GM23338 (cell line): Measurements from ENCODE around the gene CECR2. TPM values are rescaled to one million over a fixed set of nuclear protein-coding genes. Genes with fewer than 3 reads are reported as not detected.
A peak's percentile ranks its signal among the peaks of the same experiment; 100 is the strongest.

ENCODE experiments used
- ATAC-seq: fragments of 200-7000 bp; cut with Tn5 transposase; 3 replicates; pipeline ENCODE4 v1.9.1; 2020
- DNase-seq: peaks from one replicate; pipeline ENCODE4 v3.0.0-alpha.2; 2015; ENCODE audit warnings: low spot score
- H2AFZ ChIP-seq: fragments of 200-600 bp; sonication (generic); 2 replicates; pipeline ENCODE4 v1.8.0; 2016; ENCODE audit warnings: antibody characterized with exemption, mild to moderate bottlenecking, moderate library complexity
- H3F3A ChIP-seq: fragments of 200-600 bp; sonication (generic); replicated peaks from 2 replicates; pipeline ENCODE4 v1.8.0; 2017; ENCODE audit warnings: antibody characterized with exemption, mixed run types, low read depth
- H3K27ac ChIP-seq: fragments of 200-600 bp; sonication (generic); 2 replicates; pipeline ENCODE4 v1.6.1; 2016; ENCODE audit warnings: low read depth
- H3K27me3 ChIP-seq: fragments of 200-600 bp; sonication (generic); 2 replicates; pipeline ENCODE4 v1.8.0; 2016; ENCODE audit warnings: mild to moderate bottlenecking, mixed run types, moderate library complexity; ENCODE audit not compliant: insufficient read depth
- H3K36me3 ChIP-seq: fragments of 200-600 bp; sonication (generic); 2 replicates; pipeline ENCODE4 v1.8.0; 2016; ENCODE audit warnings: mild to moderate bottlenecking; ENCODE audit not compliant: insufficient read depth
- H3K4me1 ChIP-seq: fragments of 200-600 bp; sonication (generic); 2 replicates; pipeline ENCODE4 v1.8.0; 2016; ENCODE audit warnings: mild to moderate bottlenecking, moderate library complexity; ENCODE audit not compliant: insufficient read depth
- H3K4me2 ChIP-seq: fragments of 200-600 bp; sonication (generic); 2 replicates; pipeline ENCODE4 v1.7.1; 2017; ENCODE audit warnings: mixed run types
- H3K4me3 ChIP-seq: fragments of 200-600 bp; sonication (generic); 2 replicates; pipeline ENCODE4 v1.6.1; 2016; ENCODE audit warnings: mixed run types
- H3K79me2 ChIP-seq: fragments of 200-600 bp; sonication (generic); replicated peaks from 2 replicates; pipeline ENCODE4 v1.8.0; 2017; ENCODE audit warnings: mild to moderate bottlenecking; ENCODE audit not compliant: insufficient read depth
- H3K9me2 ChIP-seq: fragments of 200-600 bp; sonication (generic); 2 replicates; pipeline ENCODE4 v1.8.0; 2017; ENCODE audit not compliant: insufficient read depth
- H4K20me1 ChIP-seq: fragments of 200-600 bp; sonication (generic); replicated peaks from 2 replicates; pipeline ENCODE4 v1.8.0; 2017; ENCODE audit warnings: mild to moderate bottlenecking; ENCODE audit not compliant: insufficient read depth
- H3K27ac Mint-ChIP-seq: 2 replicates; pipeline ENCODE4 v1.8.0; 2020; ENCODE audit warnings: inconsistent platforms, mild to moderate bottlenecking, moderate library complexity, mixed read lengths
- H3K27me3 Mint-ChIP-seq: 3 replicates; pipeline ENCODE4 v1.8.0; 2022; ENCODE audit warnings: low read depth, mild to moderate bottlenecking, moderate library complexity, mixed read lengths, inconsistent platforms; ENCODE audit not compliant: insufficient read depth, poor library complexity
- H3K36me3 Mint-ChIP-seq: 3 replicates; pipeline ENCODE4 v1.8.0; 2021; ENCODE audit warnings: low read depth, mild to moderate bottlenecking, inconsistent platforms, moderate library complexity, mixed read lengths
- H3K4me1 Mint-ChIP-seq: 3 replicates; pipeline ENCODE4 v1.8.0; 2020; ENCODE audit warnings: mild to moderate bottlenecking, inconsistent platforms, mixed read lengths
- H3K4me3 Mint-ChIP-seq: 3 replicates; pipeline ENCODE4 v1.8.0; 2021; ENCODE audit warnings: moderate library complexity, mild to moderate bottlenecking, inconsistent platforms, mixed read lengths
- H3K9me3 Mint-ChIP-seq: 3 replicates; pipeline ENCODE4 v1.8.0; 2020; ENCODE audit warnings: moderate library complexity, mild to moderate bottlenecking, inconsistent platforms, mixed read lengths
- CREB1 ChIP-seq: fragments of 250-450 bp; sonication (Bioruptor Pico); IDR thresholded peaks from 2 replicates; pipeline ENCODE4 v1.5.0; 2020; ENCODE audit warnings: low read depth, mild to moderate bottlenecking, moderate library complexity
- CTCF ChIP-seq, 2 experiments: fragments of 200-600 bp in 1 of 2; sonication (generic) in 1 of 2; conservative IDR thresholded peaks; 2 replicates each; pipeline versions ENCODE4 v1.5.1 to v1.6.1; 2016 to 2017; ENCODE audit warnings: antibody characterized with exemption in 2 of 2, low read depth in 2 of 2, mild to moderate bottlenecking in 2 of 2, moderate library complexity in 1 of 2
- ETS1 ChIP-seq: IDR thresholded peaks from 2 replicates; pipeline ENCODE4 v1.6.1; 2016; ENCODE audit warnings: antibody characterized with exemption
- EZH2 ChIP-seq: fragments of 200-600 bp; sonication (generic); IDR thresholded peaks from one replicate; pipeline ENCODE4 v1.8.0; 2017; ENCODE audit warnings: antibody characterized with exemption, mild to moderate bottlenecking, low read depth; ENCODE audit not compliant: unreplicated experiment
- EZH2phosphoT487 ChIP-seq: fragments of 200-600 bp; sonication (generic); IDR thresholded peaks from one replicate; pipeline ENCODE4 v1.8.1; 2018; ENCODE audit warnings: antibody characterized with exemption; ENCODE audit not compliant: unreplicated experiment
- JUNB ChIP-seq: IDR thresholded peaks from one replicate; pipeline ENCODE4 v1.6.1; 2016; ENCODE audit warnings: antibody characterized with exemption; ENCODE audit not compliant: unreplicated experiment
- NANOG ChIP-seq: IDR thresholded peaks from 2 replicates; pipeline ENCODE4 v1.6.1; 2016; ENCODE audit warnings: antibody characterized with exemption, borderline replicate concordance
- POLR2AphosphoS5 ChIP-seq: IDR thresholded peaks from 2 replicates; pipeline ENCODE4 v1.6.1; 2016; ENCODE audit warnings: antibody characterized with exemption, low read depth
- REST ChIP-seq: IDR thresholded peaks from one replicate; pipeline ENCODE4 v1.6.1; 2018; ENCODE audit warnings: antibody characterized with exemption; ENCODE audit not compliant: unreplicated experiment
- STAT1 ChIP-seq: IDR thresholded peaks from one replicate; pipeline ENCODE4 v1.6.1; 2016; ENCODE audit warnings: antibody characterized with exemption; ENCODE audit not compliant: unreplicated experiment
- ZNF114 ChIP-seq: fragments of 250-450 bp; sonication (Bioruptor Pico); IDR thresholded peaks from 2 replicates; pipeline ENCODE4 v1.5.0; 2020; ENCODE audit warnings: mild to moderate bottlenecking, moderate library complexity
- ZNF331 ChIP-seq: fragments of 250-450 bp; sonication (Bioruptor Pico); IDR thresholded peaks from 2 replicates; pipeline ENCODE4 v1.5.0; 2020; ENCODE audit warnings: low read depth, mild to moderate bottlenecking, moderate library complexity
- ZNF462 ChIP-seq: fragments of 250-450 bp; sonication (Bioruptor Pico); IDR thresholded peaks from 2 replicates; pipeline ENCODE4 v1.5.0; 2020; ENCODE audit warnings: mild to moderate bottlenecking, moderate library complexity
- polyA plus RNA-seq: library from polyadenylated mRNA; unstranded; fragments of >200 nt; fragmentation: Nextera tagmentation; extraction: Ambion mirVana; gene quantifications from 2 replicates; pipeline ENCODE4 v1.2.1, GENCODE V29; 2016
- total RNA-seq: library from RNA; depleted of rRNA; stranded (reverse); fragments of >200 nt; shearing (Covaris generic); gene quantifications from 2 replicates; pipeline ENCODE4 v1.2.3, GENCODE V29; 2014

CECR2 gene
- total and polyA plus RNA-seq, 2 experiments from 2014 or later: 18.4 to 110 TPM

- peaks cover 76% of the 10 kb centered on the region for H4K20me1 ChIP-seq
- H3K4me1 Mint-ChIP-seq: peaks cover 82% of the 10 kb centered on the region
These were observed 65.6 kb downstream of the CECR2 start for GRCh38 chr22:17434856-17435255.

More at GRCh38 chr22:17434856-17435255, 65.6 kb downstream of the CECR2 start:
- Histone ChIP-seq H3K36me3 (no peaks in the 10 kb centered on the region), H3K27ac (peak overlapping the region; percentile 57; the same call in 1 of the 2 replicates), H3K9me2 (no peaks in the 10 kb centered on the region), H3F3A (peaks cover 7% of the 10 kb centered on the region; the same call in 1 of the 2 replicates), H3K4me2 (peak overlapping the region; percentile 73; the same call in 1 of the 2 replicates), H3K27me3 (no peaks in the 10 kb centered on the region), H3K4me3 (no peak overlapping the region; the same call in 1 of the 2 replicates), H3K4me1 (peaks cover 84% of the 10 kb centered on the region), H2AFZ (no peak overlapping the region), H3K79me2 (peaks cover 100% of the 10 kb centered on the region)
- ATAC-seq: no peak
- TF ChIP-seq ZNF331 (CRISPR knock-in tag) (no peak), ZNF462 (CRISPR knock-in tag) (no peak), EZH2phosphoT487 (no peak), JUNB (no peak), CREB1 (CRISPR knock-in tag) (no peak), REST (no peak), POLR2AphosphoS5 (no peak), CTCF (conservative IDR thresholded peaks at IDR 0.05; ENCODE audit: low read depth in 2 of 2) (no peak), NANOG (no peak), STAT1 (no peak), EZH2 (no peak), ETS1 (no peak), ZNF114 (no peak)
- peak; percentile 23 for DNase-seq
- Mint-ChIP-seq H3K36me3 (no peaks in the 10 kb centered on the region; the same call in 2 of the 3 replicates), H3K4me3 (0 out of 3 replicates have a peak overlapping the region, but pooled peaks have one; percentile 19), H3K9me3 (no peaks in the 10 kb centered on the region), H3K27ac (no peak overlapping the region; the same call in 1 of the 2 replicates), H3K27me3 (no peaks in the 10 kb centered on the region)
